Liver (tissue), 9 donors: ENCODE results near the gene CDK19. TPM values are rescaled to one million over a fixed set of nuclear protein-coding genes. Genes with fewer than 3 reads are reported as not detected.

Source experiments
- DNase-seq: peaks from one replicate; pipeline ENCODE4 v3.0.0-alpha.2; 2017; ENCODE audit warnings: low spot score
- H3K27ac ChIP-seq, 2 donors: one replicate each; pipeline ENCODE4 v1.7.0; 2013; ENCODE audit warnings: inconsistent platforms in 2 of 2, low read length in 2 of 2, control low read depth in 1 of 2, low read depth in 1 of 2, mild to moderate bottlenecking in 1 of 2
- H3K27me3 ChIP-seq, 4 donors: one replicate each; pipeline versions ENCODE4 v1.6.1 to v1.7.0; 2013; ENCODE audit warnings: low read length in 3 of 4, inconsistent platforms in 1 of 4, mild to moderate bottlenecking in 1 of 4, moderate library complexity in 1 of 4; ENCODE audit not compliant: control insufficient read depth in 4 of 4, insufficient read depth in 4 of 4
- H3K36me3 ChIP-seq, 4 donors: one replicate each; pipeline versions ENCODE4 v1.6.1 to v1.7.0; 2013; ENCODE audit warnings: low read length in 3 of 4, mild to moderate bottlenecking in 3 of 4, low read depth in 1 of 4, moderate library complexity in 1 of 4; ENCODE audit not compliant: control insufficient read depth in 4 of 4, insufficient read depth in 3 of 4
- H3K4me1 ChIP-seq, 4 donors: one replicate each; pipeline versions ENCODE4 v1.6.1 to v1.7.0; 2013; ENCODE audit warnings: low read length in 3 of 4, mild to moderate bottlenecking in 3 of 4, moderate library complexity in 1 of 4; ENCODE audit not compliant: control insufficient read depth in 4 of 4, insufficient read depth in 4 of 4
- H3K4me3 ChIP-seq, 3 donors: one replicate each; pipeline versions ENCODE4 v1.6.1 to v1.7.0; 2013; ENCODE audit warnings: low read length in 3 of 3, control low read depth in 1 of 3, low read depth in 1 of 3, mild to moderate bottlenecking in 1 of 3
- H3K9ac ChIP-seq, 2 donors: one replicate each; pipeline ENCODE4 v1.7.0; 2013; ENCODE audit warnings: low read length in 2 of 2, mild to moderate bottlenecking in 2 of 2, moderate library complexity in 2 of 2, control low read depth in 1 of 2, low read depth in 1 of 2
- H3K9me3 ChIP-seq, 4 donors: one replicate each; pipeline versions ENCODE4 v1.6.1 to v1.7.0; 2013; ENCODE audit warnings: low read length in 3 of 4; ENCODE audit not compliant: control insufficient read depth in 4 of 4
- EGR1 ChIP-seq, 2 donors: IDR thresholded peaks; 2 replicates each; pipeline ENCODE4 v1.6.1; 2016 to 2018; ENCODE audit warnings: antibody characterized with exemption in 2 of 2, low read depth in 2 of 2
- FOXA1 ChIP-seq: IDR thresholded peaks from 2 replicates; pipeline ENCODE4 v1.6.1; 2016; ENCODE audit warnings: antibody characterized with exemption
- FOXA2 ChIP-seq: IDR thresholded peaks from 2 replicates; pipeline ENCODE4 v1.6.1; 2016; ENCODE audit warnings: antibody characterized with exemption
- HNF4A ChIP-seq, 2 donors: conservative IDR thresholded peaks; 2 replicates each; pipeline ENCODE4 v1.6.1; 2016; ENCODE audit warnings: antibody characterized with exemption in 2 of 2, mild to moderate bottlenecking in 2 of 2
- HNF4G ChIP-seq: IDR thresholded peaks from 2 replicates; pipeline ENCODE4 v1.6.1; 2016; ENCODE audit warnings: antibody characterized with exemption
- JUND ChIP-seq, 2 donors: IDR thresholded peaks; 2 replicates each; pipeline ENCODE4 v1.6.1; 2016; ENCODE audit warnings: antibody characterized with exemption in 2 of 2
- NR2F2 ChIP-seq: IDR thresholded peaks from 2 replicates; pipeline ENCODE4 v1.6.1; 2016; ENCODE audit warnings: antibody characterized with exemption
- RAD21 ChIP-seq, 2 donors: IDR thresholded peaks; 2 replicates each; pipeline ENCODE4 v1.6.1; 2016; ENCODE audit warnings: antibody characterized with exemption in 2 of 2, mild to moderate bottlenecking in 2 of 2
- RXRA ChIP-seq, 2 donors: IDR thresholded peaks; 2 replicates each; pipeline ENCODE4 v1.6.1; 2017 to 2018; ENCODE audit warnings: antibody characterized with exemption in 2 of 2, mild to moderate bottlenecking in 1 of 2
- SP1 ChIP-seq: IDR thresholded peaks from 2 replicates; pipeline ENCODE4 v1.6.1; 2018; ENCODE audit warnings: antibody characterized with exemption, mild to moderate bottlenecking
- TAF1 ChIP-seq: conservative IDR thresholded peaks from 2 replicates; pipeline ENCODE4 v1.6.1; 2016; ENCODE audit warnings: antibody characterized with exemption, mild to moderate bottlenecking
- YY1 ChIP-seq: IDR thresholded peaks from 2 replicates; pipeline ENCODE4 v1.6.1; 2016; ENCODE audit warnings: antibody characterized with exemption, mild to moderate bottlenecking
- WGBS: extraction: QIAGEN DNeasy Blood & Tissue Kit; methylation state at CpG from one replicate; pipeline ENCODE4 v1.1.7; 2013; 5-methylcytosine and 5-hydroxymethylcytosine counted together
- polyA plus RNA-seq, 2 donors: library from polyadenylated mRNA; stranded (reverse) in 1 of 2; unstranded in 1 of 2; fragments of 200-250 nt in 1 of 2; fragments of >200 nt in 1 of 2; fragmentation: Nextera tagmentation in 1 of 2; extraction: Ambion mirVana in 1 of 2; gene quantifications; one replicate each; pipeline versions ENCODE4 v1.2.1 to v1.2.3, GENCODE V29; 2013 to 2015
- total RNA-seq, 2 donors: library from RNA; depleted of rRNA; stranded (reverse); fragments of >200 nt; gene quantifications; one replicate each; pipeline ENCODE4 v1.2.3, GENCODE V29; 2014
- TF ChIP-seq, protein P1 (sequence below): fragments of 150-350 bp; IDR thresholded peaks from 2 replicates; pipeline ENCODE4 v1.5.1; 2017; ENCODE audit warnings: improper control_type of control experiment, low read depth, low read length; ENCODE audit not compliant: missing input control
- TF ChIP-seq, protein P2 (sequence below): IDR thresholded peaks from 2 replicates; pipeline ENCODE4 v1.6.1; 2016; ENCODE audit warnings: antibody characterized with exemption
- TF ChIP-seq, protein P3 (sequence below): IDR thresholded peaks from 2 replicates; pipeline ENCODE4 v1.6.1; 2016; ENCODE audit warnings: antibody characterized with exemption, mild to moderate bottlenecking
- TF ChIP-seq, protein P4 (sequence below): IDR thresholded peaks from 2 replicates; pipeline ENCODE4 v1.6.1; 2016; ENCODE audit warnings: antibody characterized with exemption
- donor health status: healthy.
- donor health status: healthy.
- donor health status: healthy.
- donor health status: healthy.
- donor health status: healthy.

Gene CDK19
- total and polyA plus RNA-seq, 4 donors, result 1.8 to 7.6 (median 3.9) TPM

DNA sequence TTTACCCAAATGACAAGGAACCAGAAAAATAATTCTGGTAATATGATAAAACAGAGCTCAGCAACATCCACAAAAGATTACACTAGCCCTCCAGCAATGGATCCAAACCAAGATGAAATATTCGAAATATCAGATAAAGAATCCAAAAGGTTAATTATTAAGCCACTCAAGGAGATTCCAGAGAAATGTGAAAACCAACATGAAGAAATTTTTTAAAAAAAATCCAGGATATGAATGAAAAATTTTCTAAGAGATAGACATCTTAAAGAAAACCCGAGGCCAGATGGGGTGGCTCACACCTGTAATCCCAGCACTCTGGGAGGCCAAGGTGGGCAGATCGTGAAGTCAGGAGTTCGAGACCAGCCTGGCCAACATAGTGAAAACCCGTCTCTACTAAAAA, 124.4 kb downstream of the CDK19 start:
- DNase-seq, result no peak
- 87% methylated on average over 5 of the region's 5 CpGs for WGBS
- no peaks in the 10 kb centered on the region for H3K27me3 ChIP-seq

DNA sequence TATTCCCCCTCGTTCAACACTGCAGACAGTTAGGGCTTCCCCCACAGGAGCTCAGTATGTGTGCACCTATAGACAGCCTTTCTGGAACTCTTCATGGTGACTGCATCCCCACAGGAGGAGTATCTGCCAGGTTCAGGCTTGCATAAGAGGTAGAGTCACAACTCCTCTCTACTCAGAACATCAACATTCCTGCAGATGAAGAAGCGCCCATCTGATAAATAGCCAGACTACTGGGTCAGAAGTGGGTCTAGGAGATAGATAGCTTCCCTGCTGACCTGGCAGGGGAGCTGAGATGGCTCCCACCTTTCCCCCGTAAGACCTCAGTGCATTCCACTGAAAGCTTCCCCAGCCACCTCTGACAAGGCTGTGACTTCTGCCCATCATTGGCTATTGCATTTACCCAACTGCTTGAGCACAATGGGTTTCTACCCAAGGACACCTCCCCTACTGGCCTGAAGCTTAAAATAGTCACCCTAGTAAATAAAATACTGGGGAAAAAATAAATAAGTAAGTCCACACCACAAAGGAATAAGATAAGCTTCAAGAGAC, 125.1 kb downstream of the CDK19 start:
- no peak for DNase-seq
- TF ChIP-seq TAF1 (no peak), RXRA (IDR thresholded peaks at IDR 0.05) (no peak), EGR1 (IDR thresholded peaks at IDR 0.05; ENCODE audit: low read depth in 2 of 2) (no peak), FOXA2 (no peak), HNF4G (no peak), YY1 (no peak), RAD21 (IDR thresholded peaks at IDR 0.05) (no peak), SP1 (no peak), NR2F2 (no peak), HNF4A (conservative IDR thresholded peaks at IDR 0.05) (no peak)
- TF ChIP-seq, protein P1, sequence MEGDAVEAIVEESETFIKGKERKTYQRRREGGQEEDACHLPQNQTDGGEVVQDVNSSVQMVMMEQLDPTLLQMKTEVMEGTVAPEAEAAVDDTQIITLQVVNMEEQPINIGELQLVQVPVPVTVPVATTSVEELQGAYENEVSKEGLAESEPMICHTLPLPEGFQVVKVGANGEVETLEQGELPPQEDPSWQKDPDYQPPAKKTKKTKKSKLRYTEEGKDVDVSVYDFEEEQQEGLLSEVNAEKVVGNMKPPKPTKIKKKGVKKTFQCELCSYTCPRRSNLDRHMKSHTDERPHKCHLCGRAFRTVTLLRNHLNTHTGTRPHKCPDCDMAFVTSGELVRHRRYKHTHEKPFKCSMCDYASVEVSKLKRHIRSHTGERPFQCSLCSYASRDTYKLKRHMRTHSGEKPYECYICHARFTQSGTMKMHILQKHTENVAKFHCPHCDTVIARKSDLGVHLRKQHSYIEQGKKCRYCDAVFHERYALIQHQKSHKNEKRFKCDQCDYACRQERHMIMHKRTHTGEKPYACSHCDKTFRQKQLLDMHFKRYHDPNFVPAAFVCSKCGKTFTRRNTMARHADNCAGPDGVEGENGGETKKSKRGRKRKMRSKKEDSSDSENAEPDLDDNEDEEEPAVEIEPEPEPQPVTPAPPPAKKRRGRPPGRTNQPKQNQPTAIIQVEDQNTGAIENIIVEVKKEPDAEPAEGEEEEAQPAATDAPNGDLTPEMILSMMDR, result no peak
- TF ChIP-seq, protein P2, sequence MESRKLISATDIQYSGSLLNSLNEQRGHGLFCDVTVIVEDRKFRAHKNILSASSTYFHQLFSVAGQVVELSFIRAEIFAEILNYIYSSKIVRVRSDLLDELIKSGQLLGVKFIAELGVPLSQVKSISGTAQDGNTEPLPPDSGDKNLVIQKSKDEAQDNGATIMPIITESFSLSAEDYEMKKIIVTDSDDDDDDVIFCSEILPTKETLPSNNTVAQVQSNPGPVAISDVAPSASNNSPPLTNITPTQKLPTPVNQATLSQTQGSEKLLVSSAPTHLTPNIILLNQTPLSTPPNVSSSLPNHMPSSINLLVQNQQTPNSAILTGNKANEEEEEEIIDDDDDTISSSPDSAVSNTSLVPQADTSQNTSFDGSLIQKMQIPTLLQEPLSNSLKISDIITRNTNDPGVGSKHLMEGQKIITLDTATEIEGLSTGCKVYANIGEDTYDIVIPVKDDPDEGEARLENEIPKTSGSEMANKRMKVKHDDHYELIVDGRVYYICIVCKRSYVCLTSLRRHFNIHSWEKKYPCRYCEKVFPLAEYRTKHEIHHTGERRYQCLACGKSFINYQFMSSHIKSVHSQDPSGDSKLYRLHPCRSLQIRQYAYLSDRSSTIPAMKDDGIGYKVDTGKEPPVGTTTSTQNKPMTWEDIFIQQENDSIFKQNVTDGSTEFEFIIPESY, result no peak
- TF ChIP-seq, protein P3, sequence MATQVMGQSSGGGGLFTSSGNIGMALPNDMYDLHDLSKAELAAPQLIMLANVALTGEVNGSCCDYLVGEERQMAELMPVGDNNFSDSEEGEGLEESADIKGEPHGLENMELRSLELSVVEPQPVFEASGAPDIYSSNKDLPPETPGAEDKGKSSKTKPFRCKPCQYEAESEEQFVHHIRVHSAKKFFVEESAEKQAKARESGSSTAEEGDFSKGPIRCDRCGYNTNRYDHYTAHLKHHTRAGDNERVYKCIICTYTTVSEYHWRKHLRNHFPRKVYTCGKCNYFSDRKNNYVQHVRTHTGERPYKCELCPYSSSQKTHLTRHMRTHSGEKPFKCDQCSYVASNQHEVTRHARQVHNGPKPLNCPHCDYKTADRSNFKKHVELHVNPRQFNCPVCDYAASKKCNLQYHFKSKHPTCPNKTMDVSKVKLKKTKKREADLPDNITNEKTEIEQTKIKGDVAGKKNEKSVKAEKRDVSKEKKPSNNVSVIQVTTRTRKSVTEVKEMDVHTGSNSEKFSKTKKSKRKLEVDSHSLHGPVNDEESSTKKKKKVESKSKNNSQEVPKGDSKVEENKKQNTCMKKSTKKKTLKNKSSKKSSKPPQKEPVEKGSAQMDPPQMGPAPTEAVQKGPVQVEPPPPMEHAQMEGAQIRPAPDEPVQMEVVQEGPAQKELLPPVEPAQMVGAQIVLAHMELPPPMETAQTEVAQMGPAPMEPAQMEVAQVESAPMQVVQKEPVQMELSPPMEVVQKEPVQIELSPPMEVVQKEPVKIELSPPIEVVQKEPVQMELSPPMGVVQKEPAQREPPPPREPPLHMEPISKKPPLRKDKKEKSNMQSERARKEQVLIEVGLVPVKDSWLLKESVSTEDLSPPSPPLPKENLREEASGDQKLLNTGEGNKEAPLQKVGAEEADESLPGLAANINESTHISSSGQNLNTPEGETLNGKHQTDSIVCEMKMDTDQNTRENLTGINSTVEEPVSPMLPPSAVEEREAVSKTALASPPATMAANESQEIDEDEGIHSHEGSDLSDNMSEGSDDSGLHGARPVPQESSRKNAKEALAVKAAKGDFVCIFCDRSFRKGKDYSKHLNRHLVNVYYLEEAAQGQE, result no peak
- TF ChIP-seq, protein P4, sequence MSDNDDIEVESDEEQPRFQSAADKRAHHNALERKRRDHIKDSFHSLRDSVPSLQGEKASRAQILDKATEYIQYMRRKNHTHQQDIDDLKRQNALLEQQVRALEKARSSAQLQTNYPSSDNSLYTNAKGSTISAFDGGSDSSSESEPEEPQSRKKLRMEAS, result no peak
- H3K9ac ChIP-seq, result no peak overlapping the region
- no peak overlapping the region for H3K4me3 ChIP-seq
- H3K9me3 ChIP-seq, result no peaks in the 10 kb centered on the region
- WGBS, result 96% methylated on average over 3 of the region's 3 CpGs
- no peak overlapping the region for H3K27ac ChIP-seq
- peaks cover 0 to 1% (median 0%) of the 10 kb centered on the region in 4 donors for H3K4me1 ChIP-seq
- peaks cover 0 to 2% (median 0%) of the 10 kb centered on the region in 4 donors for H3K36me3 ChIP-seq
- H3K27me3 ChIP-seq, result no peaks in the 10 kb centered on the region

More for the DNA sequence above, 124.4 kb downstream of the CDK19 start:
- Histone ChIP-seq H3K4me3 (no peak overlapping the region), H3K36me3 (peaks cover 0 to 2% (median 0%) of the 10 kb centered on the region in 4 donors), H3K27ac (no peak overlapping the region), H3K9ac (no peak overlapping the region), H3K4me1 (peaks cover 0 to 1% (median 0%) of the 10 kb centered on the region in 4 donors), H3K9me3 (no peaks in the 10 kb centered on the region)
- TF ChIP-seq FOXA1 (no peak), NR2F2 (no peak), EGR1 (IDR thresholded peaks at IDR 0.05; ENCODE audit: low read depth in 2 of 2) (no peak), JUND (IDR thresholded peaks at IDR 0.05) (no peak)
